NOMO-1 treated with DMSO at 0.1 percent for 48 hours (cell line): ENCODE data around the gene CCDC152.
"Not testable (repeated sequence)": the region's sequence is repeated elsewhere in the genome, so short reads cannot be mapped to it uniquely, and the experiment has no call there.

ENCODE experiments used
- DNase-seq: peaks from one replicate; lab custom pipeline; 2025; ENCODE audit not compliant: unreplicated experiment; lab: John Stamatoyannopoulos, UW

The CCDC152 gene

GRCh38 chr5:42811591-42812446, 55.2 kb downstream of the CCDC152 start, which contains the start of gene SELENOP:
TSS of gene SELENOP (minus strand) at chr5:42811892. CDS start at chr5:42808353, 3,539 bp downstream.
- peak; percentile 57 for DNase-seq

GRCh38 chr5:42812620-42813019, 56.0 kb downstream of the CCDC152 start:
- no peak for DNase-seq

DNA sequence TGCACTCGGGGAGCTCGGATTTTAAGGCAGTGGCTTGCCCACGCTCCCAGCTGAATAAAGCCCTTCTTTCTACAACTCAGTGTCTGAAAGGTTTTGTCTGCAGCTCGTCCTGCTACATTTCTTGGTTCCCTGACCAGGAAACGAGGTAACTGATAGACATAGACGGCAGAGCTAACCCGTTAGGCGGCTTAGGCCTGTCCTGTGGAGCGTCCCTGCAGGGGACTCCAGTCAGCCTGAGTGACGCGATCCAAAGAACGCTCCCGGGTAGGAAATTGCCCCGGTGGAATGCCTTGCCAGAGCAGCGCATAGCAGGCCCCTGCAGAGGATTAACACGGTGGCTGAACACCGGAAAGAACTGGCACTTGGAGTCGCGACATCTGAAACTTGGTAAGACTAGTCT, 56.9 kb downstream of the CCDC152 start:
- DNase-seq, result no peak

GRCh38 chr5:42816546-42816945, 59.9 kb downstream of the CCDC152 start:
- DNase-seq, result not testable (repeated sequence)

- DNase-seq, result no peak
These were observed 63.1 kb downstream of the CCDC152 start for GRCh38 chr5:42819745-42820144.

GRCh38 chr5:42822548-42822947, 65.9 kb downstream of the CCDC152 start:
- no peak for DNase-seq

DNA sequence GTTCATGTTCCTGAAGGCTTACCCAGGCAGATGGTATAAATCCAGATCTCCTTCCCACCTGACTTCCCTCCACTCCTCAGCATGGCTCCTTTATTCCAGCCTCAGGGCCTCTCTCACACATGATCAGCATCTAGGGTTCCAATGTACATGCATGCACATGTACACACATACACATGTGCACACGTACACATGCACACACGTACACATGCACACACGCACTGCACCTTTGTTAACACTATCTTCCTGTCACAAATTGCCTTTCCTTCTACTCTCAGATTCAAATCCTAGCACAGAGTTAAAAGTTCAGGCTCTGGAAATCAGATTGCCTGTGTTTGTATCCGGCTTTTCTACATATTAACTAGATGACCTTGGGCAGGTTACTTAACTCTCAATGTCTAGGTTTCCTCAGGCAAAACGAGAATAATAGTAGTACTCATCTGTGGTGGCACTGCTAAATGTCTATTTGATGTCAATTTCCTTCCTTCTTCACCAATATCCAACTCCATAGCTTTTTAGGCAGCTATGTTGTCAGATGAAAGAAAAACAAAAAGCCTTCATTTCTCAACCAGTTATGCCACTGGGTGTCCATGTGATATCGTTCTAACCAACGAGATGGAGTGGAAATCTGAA, 67.8 kb downstream of the CCDC152 start:
- no peak for DNase-seq

GRCh38 chr5:42825422-42826148, 69.0 kb downstream of the CCDC152 start:
- DNase-seq, result no peak

DNA sequence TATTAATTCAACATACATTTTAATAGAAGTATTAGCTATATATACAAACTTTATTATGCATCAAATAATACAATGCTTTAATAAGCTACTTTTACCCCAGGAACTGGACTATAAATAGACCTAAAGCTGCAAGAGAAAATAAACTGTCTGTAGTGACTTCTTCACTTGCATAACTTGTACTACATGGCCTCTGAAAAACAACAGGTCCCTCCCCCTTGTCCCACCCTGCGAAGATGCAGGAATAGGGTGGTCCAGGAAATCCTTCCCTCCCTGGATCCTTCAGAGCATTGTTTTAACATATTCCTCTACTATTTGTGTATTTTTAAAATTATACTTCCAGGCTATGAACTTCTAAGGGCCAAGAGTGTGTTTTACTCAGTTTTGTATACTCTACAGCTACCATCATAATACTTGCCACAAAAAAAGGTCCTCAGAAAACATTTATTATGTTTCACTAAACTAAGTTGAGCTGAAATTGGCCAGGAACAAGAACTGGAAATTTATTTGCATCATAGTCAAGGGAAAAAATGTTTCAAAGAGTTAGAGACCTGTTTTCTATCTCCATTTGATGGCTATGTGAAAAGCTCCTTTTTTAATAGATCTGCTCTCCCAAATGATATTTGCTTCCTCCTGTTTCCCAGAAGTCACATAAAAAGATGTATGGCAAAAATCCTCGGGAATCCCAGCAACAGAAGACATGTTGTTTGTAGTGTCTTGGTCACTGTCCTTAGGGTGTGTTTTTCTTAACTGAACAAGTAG, 70.3 kb downstream of the CCDC152 start:
- no peak for DNase-seq

DNA sequence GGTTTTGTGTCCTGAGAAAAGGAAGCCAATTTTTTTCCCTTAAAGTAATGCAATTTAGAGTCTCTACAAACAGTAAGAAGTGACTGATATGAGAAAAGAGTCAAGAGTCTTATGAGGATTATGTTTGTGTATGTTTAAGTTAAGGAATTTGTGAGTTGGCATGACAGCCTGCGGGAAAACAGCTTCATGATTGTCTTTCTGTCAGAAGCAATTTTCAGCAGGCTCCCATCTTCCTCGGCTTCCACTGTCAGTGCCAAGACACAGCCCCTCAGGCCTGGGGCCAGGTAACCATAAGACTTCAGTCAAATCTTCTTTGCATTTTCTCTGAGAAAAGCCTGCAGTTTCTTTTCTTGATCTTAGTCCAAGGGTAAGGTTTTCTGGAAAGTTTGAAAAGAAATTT, 72.1 kb downstream of the CCDC152 start:
- no peak for DNase-seq

DNA sequence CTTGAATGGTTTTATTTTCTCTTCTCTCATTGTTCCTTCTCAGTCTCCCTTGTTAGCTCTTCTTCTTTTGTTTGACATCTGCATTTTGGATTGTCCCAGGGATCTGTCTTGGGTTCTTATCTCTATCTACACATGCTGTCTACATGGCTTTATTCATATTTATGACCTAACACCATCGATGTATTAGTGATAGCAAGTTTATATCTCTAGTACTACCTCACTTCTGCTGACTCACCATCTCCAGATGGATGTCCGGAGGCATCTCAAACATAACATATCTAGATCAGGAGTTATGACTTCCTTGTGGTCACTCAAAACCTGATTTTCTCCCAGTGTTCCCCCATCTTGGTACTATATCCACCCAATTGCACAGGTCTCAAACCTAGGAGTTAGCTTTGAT, 74.3 kb downstream of the CCDC152 start:
- DNase-seq, result no peak

GRCh38 chr5:42832060-42832459, 75.4 kb downstream of the CCDC152 start:
- no peak for DNase-seq

DNA sequence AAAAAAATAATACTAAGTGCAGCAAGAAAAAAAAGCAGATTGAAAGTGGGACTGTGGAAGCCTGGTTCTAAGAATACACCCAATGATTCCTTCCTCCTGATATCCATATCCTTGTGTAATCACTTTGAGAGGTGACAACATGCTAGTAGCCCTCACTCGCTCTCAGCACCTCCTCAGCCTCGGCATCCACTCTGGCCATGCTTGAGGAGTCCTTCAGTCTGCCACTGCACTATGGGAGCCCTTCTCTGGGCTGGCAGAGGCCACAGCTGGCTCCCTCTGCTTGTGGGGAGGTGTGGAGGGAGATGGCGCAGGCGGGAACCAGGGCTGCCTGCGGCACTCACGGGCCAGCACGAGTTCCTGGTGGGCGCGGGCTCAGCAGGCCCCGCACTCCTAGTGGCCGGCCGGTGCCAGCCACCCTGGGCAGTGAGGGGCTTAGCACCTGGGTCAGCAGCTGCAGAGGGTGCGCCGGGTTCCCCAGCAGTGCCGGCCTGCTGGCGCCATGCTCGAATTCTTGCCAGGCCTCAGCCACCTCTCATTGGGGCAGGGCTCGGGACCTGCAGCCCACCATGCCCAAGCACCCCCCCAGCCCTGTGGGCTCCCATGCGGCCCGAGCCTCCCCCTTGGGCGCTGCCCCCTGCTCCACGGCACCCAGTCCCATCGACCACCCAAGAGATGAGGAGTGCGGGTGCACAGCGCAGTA, 79.6 kb downstream of the CCDC152 start:
- DNase-seq, result no peak

GRCh38 chr5:42837601-42838000, 81.0 kb downstream of the CCDC152 start:
- no peak for DNase-seq

GRCh38 chr5:42839196-42839595, 82.6 kb downstream of the CCDC152 start:
- DNase-seq, result no peak

DNA sequence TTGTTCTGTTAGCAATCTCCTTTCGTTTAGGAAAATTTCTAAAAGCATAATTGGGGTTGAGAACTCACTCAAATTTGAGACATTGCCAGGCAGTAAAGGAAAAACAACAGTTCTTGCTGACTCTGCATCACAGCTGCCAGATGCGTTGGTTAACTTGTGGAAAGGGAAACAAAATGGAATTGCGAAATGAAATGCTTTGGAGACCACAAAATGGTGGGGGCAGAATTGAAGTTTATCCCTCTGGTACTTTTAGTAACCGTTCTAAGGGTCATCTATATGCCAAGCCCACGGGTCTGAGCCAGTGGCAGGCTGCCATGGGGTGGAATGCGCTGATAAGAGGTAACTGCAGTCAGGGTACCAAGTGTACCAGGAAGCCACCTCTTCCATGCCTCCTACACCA, 83.7 kb downstream of the CCDC152 start:
- DNase-seq, result peak; percentile 41

DNA sequence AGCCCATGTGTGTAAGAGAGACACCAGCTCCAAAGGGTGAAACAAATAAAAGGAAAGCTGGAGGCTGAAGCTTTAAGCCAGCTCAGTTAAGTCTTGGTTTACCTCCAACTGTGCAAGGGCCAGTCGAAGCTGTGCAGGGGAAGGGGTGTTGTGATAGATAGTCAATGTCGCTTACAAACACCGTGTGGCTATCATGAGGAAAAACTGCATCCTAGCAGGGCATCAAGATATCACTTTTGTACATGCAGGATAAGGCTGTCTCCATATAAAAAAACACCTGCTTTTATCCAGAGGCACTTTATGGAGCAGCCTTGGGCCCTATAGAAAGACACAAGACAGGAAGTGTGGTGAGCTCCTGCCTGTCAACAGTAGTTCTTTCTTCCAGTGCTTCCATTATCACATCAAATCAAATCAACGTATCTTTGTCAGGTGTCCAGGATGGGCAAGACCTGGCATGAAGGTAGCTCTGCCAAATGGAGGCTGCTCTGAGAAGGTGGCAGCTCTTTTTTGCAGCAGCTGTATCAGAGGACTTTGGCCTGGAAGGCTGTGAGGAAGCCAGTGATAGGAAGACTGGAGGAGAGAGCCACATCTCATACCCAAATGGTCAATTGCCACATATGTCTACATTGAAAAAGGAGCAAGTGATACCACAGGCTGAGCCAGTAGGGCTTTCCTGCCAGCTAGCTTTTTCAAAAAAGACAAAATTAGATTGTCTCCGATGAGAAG, 84.4 kb downstream of the CCDC152 start:
- DNase-seq, result no peak

- no peak for DNase-seq
These were observed 86.5 kb downstream of the CCDC152 start for GRCh38 chr5:42842921-42843641.

DNA sequence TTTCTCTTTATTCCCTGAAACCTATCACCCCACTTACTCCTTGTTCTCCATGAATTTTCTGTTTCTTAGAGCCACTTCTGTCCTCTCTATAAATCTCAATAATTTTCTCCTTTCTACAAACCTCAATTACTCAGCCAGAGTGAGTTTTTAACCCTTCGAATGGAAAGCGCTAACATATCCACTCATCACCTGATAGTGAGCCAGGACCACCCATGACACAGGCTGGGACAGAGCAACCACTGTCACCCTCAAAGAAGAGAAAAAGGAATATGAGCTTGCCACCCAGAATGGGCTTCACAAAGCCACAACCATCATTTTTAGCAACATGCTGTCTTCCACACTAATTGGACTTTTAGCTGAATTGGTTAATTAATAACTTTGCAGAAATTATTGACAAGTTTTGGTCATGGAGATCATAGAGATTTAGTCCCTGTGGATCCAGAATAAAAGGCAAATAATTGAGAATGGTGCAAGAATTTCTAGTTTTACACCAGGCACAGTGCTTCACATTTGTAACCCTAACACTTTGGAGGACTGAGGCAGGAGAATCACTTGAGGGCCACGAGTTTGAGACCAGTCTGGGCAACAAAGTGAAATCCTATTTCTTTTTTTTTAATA, 87.2 kb downstream of the CCDC152 start:
- no peak for DNase-seq
